ENCODE data around the gene MSH3. TPM values are rescaled to one million over a fixed set of nuclear protein-coding genes. Genes with fewer than 3 reads are reported as not detected.
A peak's percentile ranks its signal among the peaks of the same experiment; 100 is the strongest.

Gene MSH3
- total and polyA plus RNA-seq, 2 of the 8 experiments (the other 6 are each of a cell fraction or from before 2014, with no cell fraction given) = 3.6 to 22.6 TPM

GRCh38 chr5:80867233-80867632 lies 212.8 kb downstream of the MSH3 start:
- no peak overlapping the region for H2BK120ac ChIP-seq (replicated peaks; ENCODE audit: low read depth, low read length)
- no peak overlapping the region for H3K18ac ChIP-seq (ENCODE audit: extremely low read depth, low read length)
- peaks cover 0 to 2% of the 10 kb centered on the region in 2 experiments for H4K20me1 ChIP-seq (replicated peaks in 1 of 2; ENCODE audit: control insufficient read depth in 1 of 2, insufficient read depth in 2 of 2, low read length in 2 of 2)
- ChIA-PET CTCF (ENCODE audit: partially characterized antibody) (interaction anchor here (0.7 to 1.8 kb wide), 3 partner anchors 33 to 338 kb away, joined by 3 to 4 read pairs (median 3); no protein-coding TSS in a partner anchor), POLR2A (ENCODE audit: partially characterized antibody) (no interaction called here)
- H2BK15ac ChIP-seq (ENCODE audit: low read length) = no peak overlapping the region
- H3K23me2 ChIP-seq (ENCODE audit: low read depth, low read length) = no peaks in the 10 kb centered on the region
- H3K9ac ChIP-seq (replicated peaks in 1 of 4; ENCODE audit: extremely low read depth in 1 of 4, low read depth in 3 of 4, low read length in 3 of 4) = no peak overlapping the region
- H3K4me2 ChIP-seq (ENCODE audit: insufficient read depth in 1 of 2, low read depth in 2 of 2, low read length in 2 of 2) = no peak overlapping the region
- H2BK12ac ChIP-seq (ENCODE audit: low read depth, low read length) = no peak overlapping the region
- no peak overlapping the region for H4K8ac ChIP-seq (ENCODE audit: extremely low read depth, insufficient read depth, low read length)
- peak overlapping the region; percentile 10; the same call in 1 of the 2 replicates for H3K27ac ChIP-seq (ENCODE audit: low read depth, low read length)
- no peaks in the 10 kb centered on the region for H3K27me3 ChIP-seq (replicated peaks in 1 of 4; ENCODE audit: control insufficient read depth in 3 of 4, extremely low read depth in 1 of 4, insufficient read depth in 3 of 4, low read length in 3 of 4)
- H3K9me3 ChIP-seq (ENCODE audit: insufficient read depth in 2 of 2, low read depth in 1 of 2, low read length in 1 of 2) = no peaks in the 10 kb centered on the region
- FAIRE-seq = no peak
- no peaks in the 10 kb centered on the region for H3K79me1 ChIP-seq (ENCODE audit: low read depth, low read length)
- no peak overlapping the region for H3K23ac ChIP-seq (ENCODE audit: insufficient read length)
- no peaks in the 10 kb centered on the region for H3K36me3 ChIP-seq (ENCODE audit: control insufficient read depth in 2 of 4, insufficient read depth in 4 of 4, low read length in 3 of 4)
- no peak overlapping the region for H3K4me3 ChIP-seq (ENCODE audit: extremely low read depth in 1 of 4, insufficient read depth in 2 of 4, low read depth in 3 of 4, low read length in 4 of 4)
- H3K56ac ChIP-seq (replicated peaks; ENCODE audit: insufficient read length, low read depth, low read length) = no peak overlapping the region
- H2AK5ac ChIP-seq (ENCODE audit: low read depth, low read length) = no peak overlapping the region
- H2BK5ac ChIP-seq (ENCODE audit: low read depth, low read length) = no peak overlapping the region
- H4K91ac ChIP-seq (replicated peaks; ENCODE audit: insufficient read length, low read length) = no peak overlapping the region
- H4K5ac ChIP-seq (ENCODE audit: insufficient read length, low read depth, low read length) = no peak overlapping the region
- H3K4ac ChIP-seq (replicated peaks; ENCODE audit: insufficient read length, low read depth, low read length) = no peak overlapping the region
- H3K79me2 ChIP-seq (ENCODE audit: control insufficient read depth in 1 of 2, insufficient read depth in 2 of 2, low read length in 2 of 2) = no peaks in the 10 kb centered on the region
- DNase-seq (ENCODE audit: low read depth in 1 of 2, low spot score in 2 of 2) = no peak
- no peak overlapping the region for H2AFZ ChIP-seq (ENCODE audit: low read length)
- H3K4me1 ChIP-seq (replicated peaks in 1 of 4; ENCODE audit: control insufficient read depth in 3 of 4, insufficient read depth in 4 of 4, low read length in 3 of 4) = no peaks in the 10 kb centered on the region
- no peak overlapping the region for H3K14ac ChIP-seq (ENCODE audit: insufficient read length)
- H2BK20ac ChIP-seq (ENCODE audit: low read length) = no peak overlapping the region
- no peak for TF ChIP-seq GTF2F1 (IDR thresholded peaks at IDR 0.05; ENCODE audit: borderline replicate concordance, low read depth, low read length)
- no peak for TF ChIP-seq KDM4A (IDR thresholded peaks at IDR 0.05; ENCODE audit: low read depth, low read length, severe bottlenecking)
- TF ChIP-seq EZH2 (IDR thresholded peaks at IDR 0.05; ENCODE audit: low read depth, low read length, severe bottlenecking) = no peak
- no peak for TF ChIP-seq SP1 (IDR thresholded peaks at IDR 0.05; ENCODE audit: low read depth, low read length)
- TF ChIP-seq ATF2 (IDR thresholded peaks at IDR 0.05; ENCODE audit: low read length) = no peak
- TF ChIP-seq HDAC2 (IDR thresholded peaks at IDR 0.05; ENCODE audit: borderline replicate concordance in 1 of 2, low read depth in 2 of 2, low read length in 2 of 2) = no peak
- no peak for TF ChIP-seq POLR2A (IDR thresholded peaks at IDR 0.05; ENCODE audit: control extremely low read depth in 1 of 2, low read depth in 2 of 2, low read length in 2 of 2)
- TF ChIP-seq POU5F1 (IDR thresholded peaks at IDR 0.05; ENCODE audit: low read depth, low read length) = no peak
- TF ChIP-seq, protein P1, sequence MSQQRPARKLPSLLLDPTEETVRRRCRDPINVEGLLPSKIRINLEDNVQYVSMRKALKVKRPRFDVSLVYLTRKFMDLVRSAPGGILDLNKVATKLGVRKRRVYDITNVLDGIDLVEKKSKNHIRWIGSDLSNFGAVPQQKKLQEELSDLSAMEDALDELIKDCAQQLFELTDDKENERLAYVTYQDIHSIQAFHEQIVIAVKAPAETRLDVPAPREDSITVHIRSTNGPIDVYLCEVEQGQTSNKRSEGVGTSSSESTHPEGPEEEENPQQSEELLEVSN (IDR thresholded peaks at IDR 0.05) = no peak
- no peak for TF ChIP-seq POLR2AphosphoS5 (IDR thresholded peaks at IDR 0.05; ENCODE audit: low read depth, low read length)
- no peak for TF ChIP-seq BACH1 (IDR thresholded peaks at IDR 0.05; ENCODE audit: low read length)

All from H1 (cell line).